Upper lobe of left lung (tissue), 6 donors: ENCODE results near the gene DKC1. TPM values are rescaled to one million over a fixed set of nuclear protein-coding genes. Genes with fewer than 3 reads are reported as not detected.

Experiments
- ATAC-seq, 2 donors: fragments of 200-7000 bp; cut with Tn5 transposase; one replicate each; pipeline ENCODE4 v1.9.1; 2022; ENCODE audit warnings: mild to moderate bottlenecking in 2 of 2, moderate library complexity in 2 of 2; ENCODE audit not compliant: low FRiP score in 2 of 2
- DNase-seq, 2 donors: peaks; one replicate each; pipeline ENCODE4 v3.0.0-alpha.2; 2019 to 2020
- H3K27ac ChIP-seq, 4 donors: fragments of 200-600 bp; sonication (generic); one replicate each; pipeline ENCODE4 v1.5.1; 2016 to 2019
- H3K27me3 ChIP-seq, 4 donors: fragments of 200-600 bp; sonication (generic); one replicate each; pipeline ENCODE4 v1.5.1; 2017 to 2019
- H3K36me3 ChIP-seq, 4 donors: fragments of 200-600 bp; sonication (generic); one replicate each; pipeline ENCODE4 v1.5.1; 2016 to 2019
- H3K4me1 ChIP-seq, 4 donors: fragments of 200-600 bp; sonication (generic); one replicate each; pipeline ENCODE4 v1.5.1; 2018 to 2019
- H3K4me3 ChIP-seq, 4 donors: fragments of 200-600 bp; sonication (generic); one replicate each; pipeline ENCODE4 v1.5.1; 2017 to 2019; ENCODE audit warnings: mild to moderate bottlenecking in 2 of 4, moderate library complexity in 1 of 4
- H3K9me3 ChIP-seq, 4 donors: fragments of 200-600 bp; sonication (generic); one replicate each; pipeline ENCODE4 v1.5.1; 2018 to 2019
- CTCF ChIP-seq, 6 experiments: fragments of 450-650 bp in 4 of 6; fragments of 200-600 bp in 2 of 6; sonication (generic) in 2 of 6; IDR thresholded peaks; one replicate each; pipeline ENCODE4 v1.5.1; 2016 to 2019; ENCODE audit warnings: antibody characterized with exemption in 6 of 6
- EP300 ChIP-seq, 4 donors: sonication (generic); formaldehyde crosslinking; IDR thresholded peaks; one replicate each; pipeline ENCODE4 v1.5.1; 2017; ENCODE audit warnings: antibody characterized with exemption in 4 of 4, control low read depth in 2 of 4
- POLR2A ChIP-seq, 4 donors: fragments of 450-650 bp; IDR thresholded peaks; one replicate each; pipeline ENCODE4 v1.5.1; 2016 to 2017; ENCODE audit warnings: antibody characterized with exemption in 4 of 4, mild to moderate bottlenecking in 2 of 4
- POLR2AphosphoS5 ChIP-seq, 2 donors: sonication (generic); formaldehyde crosslinking; IDR thresholded peaks; one replicate each; pipeline ENCODE4 v1.5.1; 2017; ENCODE audit warnings: antibody characterized with exemption in 2 of 2
- WGBS, 2 donors: methylation state at CpG; one replicate each; pipeline ENCODE4 v1.1.5; 2017 to 2018; 5-methylcytosine and 5-hydroxymethylcytosine counted together
- total RNA-seq, 6 donors: library from RNA; depleted of rRNA in 4 of 6; stranded (reverse); fragments of >200 nt in 4 of 6; gene quantifications; one replicate each; pipeline versions ENCODE4 v1.1.0 to v1.2.1, GENCODE V29; 2016 to 2021
- donor health status: DM: no; HTN: no; CAD: no; lungs with moderate emphysema.
- donor health status: DM: no; HTN: yes; CAD: no; lungs with severe emphysema.

The DKC1 gene
- total RNA-seq, result 10 to 100 TPM; 24.1 to 52.4 (median 33.2) TPM

- Histone ChIP-seq H3K27ac (peak within 1 kb of the TSS; percentile 20 to 80 (median 78)), H3K4me3 (peak within 1 kb of the TSS; percentile 18 to 79 (median 70)), H3K27me3 (no peaks in the 10 kb centered on the region), H3K4me1 (peaks cover 0 to 7% (median 5%) of the 10 kb centered on the region in 4 donors), H3K9me3 (peaks cover 0 to 4% (median 0%) of the 10 kb centered on the region in 4 donors), H3K36me3 (peaks cover 0 to 24% (median 7%) of the 10 kb centered on the region in 4 donors)
- ATAC-seq (peak; percentile 96 to 99), DNase-seq (peak; percentile 97 to 98)
- TF ChIP-seq POLR2AphosphoS5 (IDR thresholded peaks at IDR 0.05), result peak; percentile 48 to 49
- peak in 3 of 4 donors; percentile 30 to 66 (median 56) for TF ChIP-seq POLR2A (IDR thresholded peaks at IDR 0.05)
- TF ChIP-seq CTCF (IDR thresholded peaks at IDR 0.05), result peak in 4 of 6 experiments; percentile 7 to 19 (median 12)
- no peak for TF ChIP-seq EP300 (IDR thresholded peaks at IDR 0.05)
- 0 to 46% methylated on average over 4 to 73 of the region's 84 CpGs for WGBS, 2 donors
Observed at GRCh38 chrX:154762537-154763296, at the start of gene DKC1. DKC1 (plus strand) TSS chrX:154762864; CDS start chrX:154762966, 102 bp downstream.

DNA sequence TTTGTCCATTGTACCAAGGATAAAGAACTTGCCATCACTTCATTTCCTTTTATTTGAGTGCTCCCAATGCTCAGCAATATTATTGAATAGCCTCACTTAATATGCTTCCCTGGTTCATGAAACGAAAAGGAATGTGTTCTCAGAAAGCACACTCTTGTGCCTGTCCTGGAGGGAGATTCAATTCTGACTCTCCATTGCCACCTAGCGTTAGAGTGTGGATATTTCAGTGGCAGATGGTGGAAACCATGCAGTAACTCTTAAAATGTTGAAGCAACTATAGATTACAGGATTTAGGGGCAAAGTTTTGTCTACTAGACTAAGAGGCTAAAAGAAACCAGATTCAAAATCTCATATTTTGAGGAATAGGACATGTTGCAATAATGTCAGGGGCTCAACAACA, 47.7 kb upstream of the DKC1 start:
- Histone ChIP-seq H3K9me3 (no peaks in the 10 kb centered on the region), H3K36me3 (peaks cover 0 to 7% (median 3%) of the 10 kb centered on the region in 4 donors), H3K27ac (no peak overlapping the region), H3K4me3 (no peak overlapping the region), H3K4me1 (peaks cover 10 to 48% (median 18%) of the 10 kb centered on the region in 4 donors), H3K27me3 (no peaks in the 10 kb centered on the region)
- DNase-seq (no peak), ATAC-seq (peak; percentile 71)
- WGBS, 2 donors, result 0 to 5% methylated on average over 2 of the region's 2 CpGs
- TF ChIP-seq POLR2A (IDR thresholded peaks at IDR 0.05) (no peak), POLR2AphosphoS5 (IDR thresholded peaks at IDR 0.05) (no peak), CTCF (IDR thresholded peaks at IDR 0.05) (peak; percentile 66 to 85 (median 78)), EP300 (IDR thresholded peaks at IDR 0.05) (no peak)

DNA sequence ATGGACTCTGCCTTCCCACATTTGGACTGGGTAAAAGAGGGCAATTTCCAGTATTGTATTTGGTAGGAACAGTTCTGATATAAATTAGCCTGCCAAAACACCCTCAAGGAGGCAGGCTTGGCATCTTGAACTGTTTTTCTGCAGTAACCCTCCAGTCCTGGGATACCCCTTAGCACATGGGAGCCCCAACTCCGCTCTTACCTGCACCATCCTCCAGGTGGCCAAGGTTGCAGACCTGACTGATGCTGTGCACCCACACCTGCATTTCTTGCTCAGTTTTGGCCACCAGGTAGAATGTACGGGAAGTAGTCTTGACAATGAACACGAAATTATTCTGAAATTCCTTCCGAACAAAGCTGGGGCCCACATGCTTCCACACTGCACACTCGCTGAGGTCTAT, 46.8 kb upstream of the DKC1 start:
- ATAC-seq (no peak), DNase-seq (no peak)
- no peak overlapping the region for H3K27ac ChIP-seq
- H3K9me3 ChIP-seq, result peaks cover 0 to 2% (median 0%) of the 10 kb centered on the region in 4 donors
- TF ChIP-seq POLR2A (IDR thresholded peaks at IDR 0.05) (no peak), EP300 (IDR thresholded peaks at IDR 0.05) (no peak), POLR2AphosphoS5 (IDR thresholded peaks at IDR 0.05) (no peak)
- H3K4me3 ChIP-seq, result no peak overlapping the region
- H3K27me3 ChIP-seq, result no peaks in the 10 kb centered on the region
- 80 to 82% methylated on average over 1 to 5 of the region's 5 CpGs for WGBS, 2 donors
- H3K4me1 ChIP-seq, result peaks cover 10 to 48% (median 20%) of the 10 kb centered on the region in 4 donors
- peaks cover 0 to 7% (median 3%) of the 10 kb centered on the region in 4 donors for H3K36me3 ChIP-seq

DNA sequence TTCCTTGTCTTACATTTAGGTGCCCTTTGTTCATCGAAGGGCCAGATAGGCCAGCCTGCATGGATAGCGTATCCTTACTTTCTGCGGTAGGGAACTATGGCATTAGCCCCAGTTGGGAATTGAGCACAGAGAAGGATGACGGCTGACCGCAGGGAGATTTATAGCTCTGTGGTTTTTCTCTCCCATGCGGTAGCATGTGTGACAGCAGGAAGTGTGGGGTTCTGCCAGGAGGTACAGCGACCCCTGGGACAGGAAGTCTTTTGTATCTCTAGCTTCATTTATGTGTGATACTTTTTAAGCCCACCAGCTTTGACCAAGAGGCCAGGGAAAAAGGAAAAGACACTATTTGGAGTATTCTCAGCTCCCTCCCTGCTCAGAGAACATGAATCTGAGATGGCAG, 44.8 kb upstream of the DKC1 start:
- Histone ChIP-seq H3K27me3 (no peaks in the 10 kb centered on the region), H3K27ac (peak overlapping the region; percentile 46 to 67 (median 62)), H3K4me3 (no peak overlapping the region), H3K9me3 (peaks cover 0 to 3% (median 0%) of the 10 kb centered on the region in 4 donors), H3K4me1 (peaks cover 10 to 39% (median 17%) of the 10 kb centered on the region in 4 donors), H3K36me3 (no peaks in the 10 kb centered on the region)
- TF ChIP-seq POLR2A (IDR thresholded peaks at IDR 0.05), result no peak
- TF ChIP-seq CTCF (IDR thresholded peaks at IDR 0.05), result no peak
- no peak for TF ChIP-seq POLR2AphosphoS5 (IDR thresholded peaks at IDR 0.05)
- TF ChIP-seq EP300 (IDR thresholded peaks at IDR 0.05), result no peak
- ATAC-seq, result no peak
- DNase-seq, result no peak
- 43 to 49% methylated on average over 5 to 7 of the region's 7 CpGs for WGBS, 2 donors

- 53 to 64% methylated on average over 1 of the region's 1 CpG for whole genome bisulfite sequencing, 2 donors
- Histone ChIP-seq H3K9me3 (peaks cover 0 to 3% (median 0%) of the 10 kb centered on the region in 4 donors), H3K36me3 (no peaks in the 10 kb centered on the region), H3K4me3 (no peak overlapping the region), H3K27ac (peak overlapping the region; percentile 46 to 67 (median 62)), H3K27me3 (no peaks in the 10 kb centered on the region), H3K4me1 (peaks cover 10 to 33% (median 14%) of the 10 kb centered on the region in 4 donors)
- DNase-seq (no peak), ATAC-seq (peak in 1 of 2 donors; percentile 50)
- no peak for TF ChIP-seq POLR2A (IDR thresholded peaks at IDR 0.05)
- TF ChIP-seq EP300 (IDR thresholded peaks at IDR 0.05), result no peak
Observed at GRCh38 chrX:154718616-154719015, 44.0 kb upstream of the DKC1 start.
